Uterus (tissue), 4 donors: ENCODE data around the gene CTTN. TPM values are rescaled to one million over a fixed set of nuclear protein-coding genes. Genes with fewer than 3 reads are reported as not detected.

Source experiments
- DNase-seq, 2 donors: peaks; one replicate each; pipeline ENCODE4 v3.0.0-alpha.2; 2019 to 2020
- H3K27ac ChIP-seq, 2 donors: fragments of 200-600 bp; sonication (generic); 1 replicate in 1 of 2; 2 replicates in 1 of 2; pipeline ENCODE4 v1.5.1; 2016 to 2018
- H3K27me3 ChIP-seq, 2 donors: fragments of 200-600 bp; sonication (generic); one replicate each; pipeline ENCODE4 v1.5.1; 2018 to 2019; ENCODE audit warnings: control low read depth in 1 of 2
- H3K36me3 ChIP-seq, 2 donors: fragments of 200-600 bp; sonication (generic); one replicate each; pipeline ENCODE4 v1.5.1; 2019; ENCODE audit warnings: control low read depth in 1 of 2
- H3K4me1 ChIP-seq, 2 donors: fragments of 200-600 bp; sonication (generic); one replicate each; pipeline ENCODE4 v1.5.1; 2018 to 2019; ENCODE audit warnings: control low read depth in 1 of 2
- H3K4me3 ChIP-seq, 2 donors: fragments of 200-600 bp; sonication (generic); 1 replicate in 1 of 2; 2 replicates in 1 of 2; pipeline ENCODE4 v1.5.1; 2018 to 2019; ENCODE audit warnings: mild to moderate bottlenecking in 1 of 2
- H3K9me3 ChIP-seq, 2 donors: fragments of 200-600 bp; sonication (generic); one replicate each; pipeline ENCODE4 v1.5.1; 2019; ENCODE audit warnings: control low read depth in 1 of 2
- CTCF ChIP-seq, 4 experiments: fragments of 200-600 bp in 2 of 4; fragments of 450-650 bp in 2 of 4; sonication (generic) in 2 of 4; IDR thresholded peaks; one replicate each; pipeline ENCODE4 v1.5.1; 2016 to 2019; ENCODE audit warnings: antibody characterized with exemption in 4 of 4, mild to moderate bottlenecking in 2 of 4, moderate library complexity in 1 of 4
- POLR2A ChIP-seq, 2 donors: fragments of 450-650 bp; IDR thresholded peaks; one replicate each; pipeline ENCODE4 v1.6.1; 2016; ENCODE audit warnings: antibody characterized with exemption in 2 of 2, mild to moderate bottlenecking in 1 of 2, moderate library complexity in 1 of 2
- intact Hi-C: fragments of 100-400 bp; cut with DNase I; formaldehyde crosslinking; loops from one replicate; pipeline ENCODE4 v1.15.1; 2023; ENCODE audit warnings: low total_unique reads
- total RNA-seq, 4 donors: library from RNA; depleted of rRNA in 3 of 4; stranded (reverse); fragments of >200 nt in 3 of 4; gene quantifications; one replicate each; pipeline versions ENCODE4 v1.1.0 to v1.2.4, GENCODE V29; 2014 to 2023
- donor health status: DM: yes; HTN: yes; CAD: no.

CTTN gene
- total RNA-seq, 4 donors from 2014 or later: 109 to 279 (median 199) TPM

GRCh38 chr11:70378506-70379134, 19.7 kb upstream of the CTTN start:
- TF ChIP-seq CTCF (IDR thresholded peaks at IDR 0.05) (no peak), POLR2A (IDR thresholded peaks at IDR 0.05) (no peak)
- Histone ChIP-seq H3K27ac (peak overlapping the region in 1 of 2 donors; percentile 33), H3K36me3 (no peaks in the 10 kb centered on the region), H3K4me1 (peaks cover 0 to 5% of the 10 kb centered on the region in 2 donors), H3K4me3 (no peak overlapping the region), H3K9me3 (no peaks in the 10 kb centered on the region), H3K27me3 (no peaks in the 10 kb centered on the region)
- no peak for DNase-seq
- intact Hi-C loops: no loop called here

GRCh38 chr11:70381350-70381749, 17.0 kb upstream of the CTTN start:
- intact Hi-C loops: no loop called here
- Histone ChIP-seq H3K36me3 (no peaks in the 10 kb centered on the region), H3K27me3 (no peaks in the 10 kb centered on the region), H3K27ac (peak overlapping the region in 1 of 2 donors; percentile 68), H3K4me1 (peaks cover 0 to 5% of the 10 kb centered on the region in 2 donors), H3K9me3 (no peaks in the 10 kb centered on the region), H3K4me3 (no peak overlapping the region)
- no peak for TF ChIP-seq CTCF (IDR thresholded peaks at IDR 0.05)
- no peak for TF ChIP-seq POLR2A (IDR thresholded peaks at IDR 0.05)
- no peak for DNase-seq

- H3K4me1 ChIP-seq: peaks cover 0 to 5% of the 10 kb centered on the region in 2 donors
- no peak overlapping the region for H3K4me3 ChIP-seq
- peak overlapping the region; percentile 66 to 68 for H3K27ac ChIP-seq
- no peaks in the 10 kb centered on the region for H3K36me3 ChIP-seq
- DNase-seq: no peak
- H3K9me3 ChIP-seq: no peaks in the 10 kb centered on the region
- intact Hi-C loops: no loop called here
- TF ChIP-seq CTCF (IDR thresholded peaks at IDR 0.05): no peak
- no peaks in the 10 kb centered on the region for H3K27me3 ChIP-seq
These were observed 16.2 kb upstream of the CTTN start for GRCh38 chr11:70381872-70382861.

GRCh38 chr11:70383664-70384565, 14.4 kb upstream of the CTTN start:
- Histone ChIP-seq H3K27me3 (no peaks in the 10 kb centered on the region), H3K4me1 (peaks cover 0 to 5% of the 10 kb centered on the region in 2 donors), H3K9me3 (no peaks in the 10 kb centered on the region), H3K36me3 (no peaks in the 10 kb centered on the region), H3K27ac (no peak overlapping the region), H3K4me3 (no peak overlapping the region)
- DNase-seq: no peak
- intact Hi-C loops: no loop called here
- TF ChIP-seq POLR2A (IDR thresholded peaks at IDR 0.05) (no peak), CTCF (IDR thresholded peaks at IDR 0.05) (no peak)
